Transverse colon (tissue), 4 donors: ENCODE measurements around the gene ADGRE2. TPM values are rescaled to one million over a fixed set of nuclear protein-coding genes. Genes with fewer than 3 reads are reported as not detected.

Source experiments
- DNase-seq: peaks from one replicate; pipeline ENCODE4 v3.0.0-alpha.2; 2019
- H3K27ac ChIP-seq, 4 donors: fragments of 200-600 bp; sonication (generic); 2 replicates each; pipeline ENCODE4 v1.5.1; 2016 to 2018; ENCODE audit warnings: inconsistent platforms in 4 of 4
- H3K27me3 ChIP-seq: fragments of 200-600 bp; sonication (generic); 2 replicates; pipeline ENCODE4 v1.5.1; 2017; ENCODE audit warnings: inconsistent platforms
- H3K36me3 ChIP-seq, 4 donors: fragments of 200-600 bp; sonication (generic); 2 replicates each; pipeline ENCODE4 v1.5.1; 2017 to 2019; ENCODE audit warnings: inconsistent platforms in 4 of 4
- H3K4me1 ChIP-seq, 4 donors: fragments of 200-600 bp; sonication (generic); 2 replicates each; pipeline ENCODE4 v1.5.1; 2017 to 2020; ENCODE audit warnings: inconsistent platforms in 4 of 4
- H3K4me3 ChIP-seq, 4 donors: fragments of 200-600 bp; sonication (generic); 1 replicate in 1 of 4; 2 replicates in 3 of 4; pipeline versions ENCODE4 v1.5.1 to v1.6.1; 2017 to 2019; ENCODE audit warnings: inconsistent platforms in 4 of 4
- H3K9me3 ChIP-seq, 2 donors: fragments of 200-600 bp; sonication (generic); 2 replicates each; pipeline ENCODE4 v1.5.1; 2017 to 2019; ENCODE audit warnings: inconsistent platforms in 2 of 2
- EP300 ChIP-seq: sonication (generic); formaldehyde crosslinking; IDR thresholded peaks from one replicate; pipeline ENCODE4 v1.6.1; 2017; ENCODE audit warnings: antibody characterized with exemption, low read depth
- POLR2A ChIP-seq: fragments of 450-650 bp; IDR thresholded peaks from one replicate; pipeline ENCODE4 v1.6.1; 2016; ENCODE audit warnings: antibody characterized with exemption, mild to moderate bottlenecking, moderate library complexity
- POLR2AphosphoS5 ChIP-seq, 3 donors: sonication (generic); formaldehyde crosslinking; IDR thresholded peaks; one replicate each; pipeline ENCODE4 v1.6.1; 2016; ENCODE audit warnings: antibody characterized with exemption in 3 of 3
- WGBS, 2 donors: methylation state at CpG; one replicate each; pipeline ENCODE4 v1.1.5; 2018; ENCODE audit warnings: low coverage in 1 of 2; 5-methylcytosine and 5-hydroxymethylcytosine counted together
- in situ Hi-C, 4 donors: fragments of 200-750 bp; cut with MboI; loops; one replicate each; pipeline versions ENCODE4 v1.15.0 to v1.15.1; 2017; ENCODE audit warnings: low sequenced_read_pairs in 3 of 4, low pct_ligation_motif_present in 1 of 4, low pct_unique_long_range_greater_than_20kb in 1 of 4
- intact Hi-C: fragments of 100-400 bp; cut with DNase I; formaldehyde crosslinking; loops from one replicate; pipeline ENCODE4 v1.15.1; 2023; ENCODE audit warnings: low total_unique reads
- total RNA-seq, 4 donors: library from RNA; depleted of rRNA; stranded (reverse); fragments of >200 nt; gene quantifications; one replicate each; pipeline ENCODE4 v1.1.0, GENCODE V29; 2016
- TF ChIP-seq, protein P1 (sequence below), 5 experiments: fragments of 200-600 bp in 3 of 5; fragments of 450-650 bp in 2 of 5; sonication (generic) in 3 of 5; IDR thresholded peaks; 1 replicate in 2 of 5; 2 replicates in 3 of 5; pipeline ENCODE4 v1.5.1; 2016 to 2017; ENCODE audit warnings: antibody characterized with exemption in 5 of 5, inconsistent platforms in 3 of 5, mild to moderate bottlenecking in 2 of 5, moderate library complexity in 1 of 5

Gene ADGRE2
- total RNA-seq, 4 donors from 2014 or later: 1.00 to 3.3 (median 1.8) TPM

DNA sequence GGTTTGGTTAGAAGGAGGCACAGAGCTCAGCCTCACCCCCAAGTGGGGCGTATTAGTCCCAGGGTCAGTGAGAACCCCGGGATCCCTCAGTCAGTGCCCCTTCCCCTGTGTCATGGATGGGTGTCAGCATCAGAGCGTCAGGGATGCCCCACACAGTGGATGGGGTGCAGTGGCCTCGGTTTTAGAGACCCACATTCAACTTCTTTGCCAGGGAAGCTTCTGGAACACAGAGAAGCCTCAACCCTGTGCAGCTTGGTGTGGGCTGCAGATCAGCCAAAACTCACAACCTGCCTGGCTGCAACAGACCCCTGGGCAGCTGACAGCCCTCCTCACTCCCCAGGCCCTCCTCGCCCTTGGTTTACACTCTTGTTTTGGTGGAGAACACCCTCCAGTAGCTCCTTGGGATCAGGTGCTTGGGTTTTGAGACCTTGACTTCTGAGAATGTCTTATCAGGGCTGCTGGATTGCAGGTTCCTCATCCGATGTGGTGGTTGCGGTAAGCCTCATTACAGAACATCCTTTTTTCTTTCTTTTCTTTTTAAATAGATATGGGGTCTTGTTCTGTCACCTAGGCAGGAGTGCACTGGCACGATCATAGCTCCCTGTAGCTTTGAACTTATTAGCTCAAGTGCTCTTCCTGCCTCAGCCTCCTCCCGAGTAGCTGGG lies 77.5 kb downstream of the ADGRE2 start:
- TF ChIP-seq, protein P1, sequence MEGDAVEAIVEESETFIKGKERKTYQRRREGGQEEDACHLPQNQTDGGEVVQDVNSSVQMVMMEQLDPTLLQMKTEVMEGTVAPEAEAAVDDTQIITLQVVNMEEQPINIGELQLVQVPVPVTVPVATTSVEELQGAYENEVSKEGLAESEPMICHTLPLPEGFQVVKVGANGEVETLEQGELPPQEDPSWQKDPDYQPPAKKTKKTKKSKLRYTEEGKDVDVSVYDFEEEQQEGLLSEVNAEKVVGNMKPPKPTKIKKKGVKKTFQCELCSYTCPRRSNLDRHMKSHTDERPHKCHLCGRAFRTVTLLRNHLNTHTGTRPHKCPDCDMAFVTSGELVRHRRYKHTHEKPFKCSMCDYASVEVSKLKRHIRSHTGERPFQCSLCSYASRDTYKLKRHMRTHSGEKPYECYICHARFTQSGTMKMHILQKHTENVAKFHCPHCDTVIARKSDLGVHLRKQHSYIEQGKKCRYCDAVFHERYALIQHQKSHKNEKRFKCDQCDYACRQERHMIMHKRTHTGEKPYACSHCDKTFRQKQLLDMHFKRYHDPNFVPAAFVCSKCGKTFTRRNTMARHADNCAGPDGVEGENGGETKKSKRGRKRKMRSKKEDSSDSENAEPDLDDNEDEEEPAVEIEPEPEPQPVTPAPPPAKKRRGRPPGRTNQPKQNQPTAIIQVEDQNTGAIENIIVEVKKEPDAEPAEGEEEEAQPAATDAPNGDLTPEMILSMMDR (IDR thresholded peaks at IDR 0.05): no peak
- TF ChIP-seq EP300: no peak
- H3K4me3 ChIP-seq: no peak overlapping the region
- in situ Hi-C loops: no loop called here
- no peaks in the 10 kb centered on the region for H3K4me1 ChIP-seq
- no peak for DNase-seq
- peaks cover 0 to 69% (median 22%) of the 10 kb centered on the region in 4 donors for H3K36me3 ChIP-seq
- H3K27ac ChIP-seq: no peak overlapping the region
- H3K27me3 ChIP-seq: no peaks in the 10 kb centered on the region
- no peaks in the 10 kb centered on the region for H3K9me3 ChIP-seq
- intact Hi-C loops: no loop called here
- 94 to 100% methylated on average over 1 to 9 of the region's 9 CpGs for WGBS, 2 donors

DNA sequence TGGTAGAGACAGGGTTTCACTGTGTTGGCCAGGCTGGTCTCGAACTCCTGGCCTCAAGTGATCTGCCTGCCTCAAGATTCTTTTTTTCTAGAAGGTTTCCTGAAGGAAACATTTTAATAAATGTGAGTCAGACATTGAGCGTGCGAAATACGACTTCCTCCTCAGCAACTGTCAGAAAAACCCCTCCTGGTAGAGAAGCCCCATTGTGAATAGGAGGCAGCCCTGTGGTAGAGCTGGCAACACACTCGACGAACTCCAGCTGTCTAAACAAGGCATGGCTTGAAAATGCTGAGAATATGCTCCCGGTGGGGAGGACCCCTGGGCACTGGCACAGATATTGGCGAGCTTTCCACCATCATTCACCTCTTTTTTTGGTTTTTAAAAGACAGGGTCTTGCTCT lies 78.7 kb downstream of the ADGRE2 start:
- H3K36me3 ChIP-seq: peaks cover 0 to 58% (median 22%) of the 10 kb centered on the region in 4 donors
- in situ Hi-C loops (no loop called here), intact Hi-C loops (no loop called here)
- H3K4me1 ChIP-seq: no peaks in the 10 kb centered on the region
- H3K27ac ChIP-seq: no peak overlapping the region
- TF ChIP-seq EP300: no peak
- TF ChIP-seq, protein P1 (IDR thresholded peaks at IDR 0.05): no peak
- TF ChIP-seq POLR2A: no peak
- no peak for TF ChIP-seq POLR2AphosphoS5 (IDR thresholded peaks at IDR 0.05)
- no peak for DNase-seq
- H3K4me3 ChIP-seq: no peak overlapping the region
- H3K9me3 ChIP-seq: no peaks in the 10 kb centered on the region
- WGBS, 2 donors: 73 to 94% methylated on average over 6 to 8 of the region's 8 CpGs
- H3K27me3 ChIP-seq: no peaks in the 10 kb centered on the region

DNA sequence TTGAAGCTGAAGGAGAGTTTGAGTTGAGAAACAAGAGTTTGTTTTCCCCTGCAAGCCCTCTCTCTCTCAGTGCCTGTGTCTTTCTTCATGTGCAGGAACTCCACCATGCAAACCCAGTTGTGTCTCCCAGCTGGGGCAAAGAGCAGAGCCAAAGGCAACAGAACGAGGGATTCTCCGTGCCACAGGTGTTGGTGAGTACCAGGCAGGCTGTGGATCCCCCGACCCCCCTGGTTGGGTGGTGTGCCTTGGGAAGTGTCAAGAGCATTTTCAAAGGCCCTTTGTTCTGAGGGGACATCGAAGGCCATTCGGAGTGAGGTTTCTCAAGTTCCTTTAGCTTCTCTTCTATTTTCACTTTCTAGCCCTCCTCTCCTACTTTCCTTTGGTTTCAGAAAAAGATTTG lies 82.9 kb downstream of the ADGRE2 start:
- Histone ChIP-seq H3K27me3 (no peaks in the 10 kb centered on the region), H3K36me3 (peaks cover 0 to 30% (median 11%) of the 10 kb centered on the region in 4 donors)

DNA sequence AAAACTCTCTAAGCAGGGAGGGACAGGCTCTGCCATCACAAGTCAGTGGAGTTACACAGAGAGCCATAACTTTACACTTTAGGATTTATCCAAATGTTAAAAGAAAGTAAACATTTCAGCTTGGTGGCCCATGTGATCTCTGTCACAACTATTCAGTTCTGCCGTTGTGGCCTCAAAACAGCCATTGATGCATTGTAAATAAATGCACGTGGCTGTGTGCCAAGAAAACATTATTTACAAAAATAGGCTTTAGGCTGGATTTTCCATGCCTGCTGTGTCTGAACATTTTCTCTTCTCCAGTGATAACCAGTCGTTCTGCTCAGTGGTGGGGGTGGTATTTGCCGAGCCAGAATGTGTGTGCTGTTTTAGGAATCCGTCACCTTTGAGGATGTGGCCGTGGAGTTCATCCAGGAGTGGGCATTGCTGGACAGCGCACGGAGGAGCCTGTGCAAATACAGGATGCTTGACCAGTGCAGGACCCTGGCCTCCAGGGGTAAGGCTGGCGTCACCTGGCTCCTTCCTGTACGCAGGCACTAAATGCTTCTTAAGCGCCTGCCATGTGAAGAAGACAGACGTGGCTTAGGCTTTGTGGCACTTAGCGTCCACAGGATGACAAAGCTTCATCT lies 83.6 kb downstream of the ADGRE2 start:
- Histone ChIP-seq H3K36me3 (peaks cover 0 to 23% (median 7%) of the 10 kb centered on the region in 4 donors), H3K9me3 (no peaks in the 10 kb centered on the region), H3K27ac (no peak overlapping the region), H3K4me3 (no peak overlapping the region), H3K27me3 (no peaks in the 10 kb centered on the region), H3K4me1 (peaks cover 0 to 10% (median 7%) of the 10 kb centered on the region in 4 donors)
- intact Hi-C loops: no loop called here
- no peak for TF ChIP-seq POLR2A
- TF ChIP-seq EP300: no peak
- TF ChIP-seq, protein P1 (IDR thresholded peaks at IDR 0.05): no peak
- no peak for TF ChIP-seq POLR2AphosphoS5 (IDR thresholded peaks at IDR 0.05)
- in situ Hi-C loops: no loop called here
- 73 to 83% methylated on average over 6 to 13 of the region's 13 CpGs for WGBS, 2 donors
- no peak for DNase-seq

More for the DNA sequence above, 82.9 kb downstream of the ADGRE2 start:
- Histone ChIP-seq H3K4me1 (peaks cover 0 to 9% (median 5%) of the 10 kb centered on the region in 4 donors), H3K27ac (no peak overlapping the region), H3K9me3 (no peaks in the 10 kb centered on the region), H3K4me3 (no peak overlapping the region)
- intact Hi-C loops: no loop called here
- 94% methylated on average over 5 of the region's 5 CpGs; no CpG with 5 or more reads in 1 of the 2 donors for WGBS, 2 donors
- no peak for DNase-seq
- TF ChIP-seq POLR2A (no peak), POLR2AphosphoS5 (IDR thresholded peaks at IDR 0.05) (no peak), EP300 (no peak)
- TF ChIP-seq, protein P1 (IDR thresholded peaks at IDR 0.05): no peak
- in situ Hi-C loops: no loop called here
